Smooth muscle cell (in vitro differentiated cells): ENCODE data around the gene ATXN3L. TPM values are rescaled to one million over a fixed set of nuclear protein-coding genes. Genes with fewer than 3 reads are reported as not detected.

Experiments used
- DNase-seq: peaks from one replicate; lab custom pipeline; 2025; ENCODE audit not compliant: unreplicated experiment; lab: John Stamatoyannopoulos, UW
- H2AFZ ChIP-seq: fragments of 200-600 bp; sonication (generic); 2 replicates; pipeline ENCODE4 v1.6.0; 2016; ENCODE audit warnings: antibody characterized with exemption, low read depth, mild to moderate bottlenecking
- H3F3A ChIP-seq: fragments of 200-600 bp; sonication (generic); 2 replicates; pipeline ENCODE4 v1.6.0; 2017; ENCODE audit warnings: antibody characterized with exemption, low read depth
- H3K27ac ChIP-seq: fragments of 200-600 bp; sonication (generic); 2 replicates; pipeline ENCODE4 v1.5.1; 2016; ENCODE audit warnings: low read depth, mild to moderate bottlenecking
- H3K27me3 ChIP-seq: fragments of 200-600 bp; sonication (generic); 2 replicates; pipeline ENCODE4 v1.6.1; 2016; ENCODE audit warnings: low read depth, mild to moderate bottlenecking
- H3K36me3 ChIP-seq: fragments of 200-600 bp; sonication (generic); 2 replicates; pipeline ENCODE4 v1.5.1; 2016; ENCODE audit warnings: low read depth
- H3K4me1 ChIP-seq: fragments of 200-600 bp; sonication (generic); 2 replicates; pipeline ENCODE4 v1.5.1; 2016; ENCODE audit warnings: low read depth
- H3K4me2 ChIP-seq: fragments of 200-600 bp; sonication (generic); 2 replicates; pipeline ENCODE4 v1.6.0; 2016; ENCODE audit warnings: mild to moderate bottlenecking
- H3K4me3 ChIP-seq: fragments of 200-600 bp; sonication (generic); 2 replicates; pipeline ENCODE4 v1.5.1; 2016; ENCODE audit warnings: mild to moderate bottlenecking
- H3K79me2 ChIP-seq: fragments of 200-600 bp; sonication (generic); 2 replicates; pipeline ENCODE4 v1.6.0; 2016; ENCODE audit warnings: low read depth, mild to moderate bottlenecking
- H3K9ac ChIP-seq: fragments of 200-600 bp; sonication (generic); 2 replicates; pipeline ENCODE4 v1.6.0; 2016; ENCODE audit warnings: low read depth
- H3K9me3 ChIP-seq: fragments of 200-600 bp; sonication (generic); replicated peaks from 2 replicates; pipeline ENCODE4 v1.5.1; 2016; ENCODE audit warnings: low read depth
- H4K20me1 ChIP-seq: fragments of 200-600 bp; sonication (generic); 2 replicates; pipeline ENCODE4 v1.6.0; 2016; ENCODE audit warnings: low read depth
- CTCF ChIP-seq: fragments of 200-600 bp; sonication (generic); IDR thresholded peaks from 2 replicates; pipeline ENCODE4 v1.5.1; 2017; ENCODE audit warnings: borderline replicate concordance, mild to moderate bottlenecking, antibody characterized with exemption; ENCODE audit not compliant: insufficient read depth, poor library complexity, severe bottlenecking
- WGBS: methylation state at CpG from one replicate; pipeline ENCODE4 v1.1.7; 2016; ENCODE audit warnings: low lambda C conversion rate; 5-methylcytosine and 5-hydroxymethylcytosine counted together
- polyA plus RNA-seq: library from polyadenylated mRNA; unstranded; fragments of >200 nt; fragmentation: Nextera tagmentation; extraction: Ambion mirVana; gene quantifications from 2 replicates; pipeline ENCODE4 v1.2.1, GENCODE V29; 2016
- total RNA-seq: library from RNA; depleted of rRNA; stranded (reverse); fragments of >200 nt; gene quantifications from 2 replicates; pipeline ENCODE4 v1.2.3, GENCODE V29; 2014

ATXN3L gene
- total and polyA plus RNA-seq, 2 experiments from 2014 or later: not detected

- Histone ChIP-seq H3K79me2 (no peaks in the 10 kb centered on the region), H3K27ac (no peak overlapping the region), H3F3A (no peaks in the 10 kb centered on the region), H3K4me1 (no peaks in the 10 kb centered on the region), H3K4me2 (no peak overlapping the region), H3K27me3 (no peaks in the 10 kb centered on the region), H2AFZ (no peak overlapping the region), H4K20me1 (no peaks in the 10 kb centered on the region), H3K9ac (no peak overlapping the region), H3K4me3 (no peak overlapping the region), H3K36me3 (no peaks in the 10 kb centered on the region), H3K9me3 (no peaks in the 10 kb centered on the region)
- 98% methylated on average over 6 of the region's 6 CpGs for WGBS
- no peak for TF ChIP-seq CTCF
- DNase-seq: no peak
Observed at GRCh38 chrX:13311560-13311959, 8.3 kb downstream of the ATXN3L start.

GRCh38 chrX:13309631-13310030, 10.2 kb downstream of the ATXN3L start:
- Histone ChIP-seq H3K4me3 (no peak overlapping the region), H3K9me3 (no peaks in the 10 kb centered on the region), H4K20me1 (no peaks in the 10 kb centered on the region), H3K9ac (no peak overlapping the region), H3F3A (no peaks in the 10 kb centered on the region), H3K4me2 (no peak overlapping the region), H3K36me3 (no peaks in the 10 kb centered on the region), H3K27me3 (no peaks in the 10 kb centered on the region), H2AFZ (no peak overlapping the region), H3K79me2 (no peaks in the 10 kb centered on the region), H3K27ac (no peak overlapping the region), H3K4me1 (no peaks in the 10 kb centered on the region)
- DNase-seq: no peak
- TF ChIP-seq CTCF: no peak
- WGBS: 89% methylated on average over 3 of the region's 3 CpGs

GRCh38 chrX:13307041-13307440, 12.8 kb downstream of the ATXN3L start:
- Histone ChIP-seq H3K4me3 (no peak overlapping the region), H3K36me3 (no peaks in the 10 kb centered on the region)
- DNase-seq: no peak

More at GRCh38 chrX:13307041-13307440, 12.8 kb downstream of the ATXN3L start:
- Histone ChIP-seq H3K27me3 (no peaks in the 10 kb centered on the region), H3K9ac (no peak overlapping the region), H3K27ac (no peak overlapping the region), H4K20me1 (no peaks in the 10 kb centered on the region), H3K4me1 (no peaks in the 10 kb centered on the region), H3K9me3 (no peaks in the 10 kb centered on the region), H3K4me2 (no peak overlapping the region), H3F3A (no peaks in the 10 kb centered on the region), H3K79me2 (no peaks in the 10 kb centered on the region), H2AFZ (no peak overlapping the region)
- no peak for TF ChIP-seq CTCF
- WGBS: 76% methylated on average over 2 of the region's 2 CpGs
